ENCODE data around the gene SSUH2.

The SSUH2 gene

DNA sequence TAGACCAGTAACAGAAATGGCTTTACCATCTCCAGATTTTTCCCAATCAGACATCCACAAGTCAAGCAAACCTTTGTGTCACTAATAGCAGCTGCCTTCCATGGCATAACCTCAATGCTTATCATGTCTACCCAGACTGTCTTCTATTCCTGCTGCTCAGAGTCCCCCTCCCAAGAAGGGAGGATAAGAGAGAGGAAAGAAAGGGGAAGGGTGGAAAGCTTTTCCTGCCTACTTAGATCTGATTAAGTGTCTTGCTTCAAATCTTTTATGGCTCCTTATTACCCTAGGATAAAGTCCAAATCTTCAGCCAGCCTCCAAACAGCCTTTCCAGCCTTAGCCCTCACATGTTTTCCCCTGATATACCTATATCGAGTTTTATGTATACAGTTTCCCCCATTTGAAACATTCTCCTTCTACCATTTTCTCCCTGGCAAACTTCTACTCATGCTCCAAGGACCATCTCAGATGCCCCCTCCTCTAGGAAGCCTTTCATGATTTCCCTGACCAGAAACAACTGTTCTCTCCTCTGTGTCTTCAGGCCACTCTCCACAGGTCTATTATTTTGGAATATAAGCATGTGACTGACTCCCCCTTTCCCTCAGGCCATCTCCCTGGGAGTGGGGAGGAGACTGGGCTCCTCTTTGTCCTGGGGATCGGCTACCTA is 7.9 kb upstream of the SSUH2 start:
- no peak overlapping the region for H3K4me3 Mint-ChIP-seq
- H3K9me3 Mint-ChIP-seq: no peaks in the 10 kb centered on the region
- CTCF ChIA-PET: interaction anchor here (0.6 kb wide), 1 partner anchor 393 kb away, joined by 3 read pairs; no protein-coding TSS in a partner anchor
- no peaks in the 10 kb centered on the region for H3K4me1 Mint-ChIP-seq
- peaks cover 9% of the 10 kb centered on the region for H3K27me3 Mint-ChIP-seq
- no peak overlapping the region for H3K27ac Mint-ChIP-seq
- no peak for DNase-seq
- H3K36me3 Mint-ChIP-seq: no peaks in the 10 kb centered on the region

DNA sequence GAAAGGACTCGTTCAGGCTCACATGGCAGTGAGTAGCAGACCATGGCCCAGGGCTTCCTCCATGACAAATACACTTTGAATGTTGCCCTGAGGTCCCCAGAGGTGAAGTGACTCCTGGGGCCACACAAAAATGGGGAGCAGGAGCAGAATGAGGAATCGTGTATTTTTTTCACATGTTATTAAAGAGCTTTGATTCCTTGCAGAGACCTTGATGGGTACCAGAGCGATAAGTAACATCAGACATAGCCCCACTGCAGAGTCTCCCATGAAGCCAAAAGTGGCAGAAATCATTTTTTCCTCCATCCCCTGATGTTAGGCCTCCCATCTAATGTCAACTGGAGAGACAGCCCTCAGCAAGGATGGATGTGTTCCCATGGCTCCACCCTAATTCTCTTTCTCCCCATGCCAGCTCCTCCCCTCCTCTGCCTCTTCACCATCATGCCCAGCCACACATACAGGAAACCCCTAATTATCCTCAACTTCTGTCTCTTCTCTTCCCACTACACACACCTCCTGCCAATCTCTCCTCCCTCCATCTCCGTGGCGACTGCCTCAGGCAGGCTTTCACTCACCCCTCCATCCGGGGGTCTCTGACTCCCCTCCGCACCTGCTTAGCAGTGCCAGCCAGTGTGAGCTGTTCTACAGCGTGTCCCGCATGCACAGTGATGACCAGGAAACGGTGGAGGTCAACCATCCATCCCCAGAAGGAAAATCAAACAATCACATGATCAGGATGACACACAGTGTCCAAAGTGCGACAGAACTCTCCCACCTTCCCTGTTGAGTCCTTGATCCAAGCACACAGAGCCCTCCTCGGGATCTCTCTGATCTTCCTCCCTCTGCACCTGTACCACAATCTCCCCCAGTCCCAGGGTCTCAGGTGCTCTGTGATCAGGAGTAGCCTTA is 7.1 kb upstream of the SSUH2 start:
- no peaks in the 10 kb centered on the region for H3K9me3 Mint-ChIP-seq
- H3K27ac Mint-ChIP-seq: no peak overlapping the region
- H3K36me3 Mint-ChIP-seq: no peaks in the 10 kb centered on the region
- no peak overlapping the region for H3K4me3 Mint-ChIP-seq
- CTCF ChIA-PET: interaction anchor here (0.6 kb wide), 1 partner anchor 393 kb away, joined by 3 read pairs; no protein-coding TSS in a partner anchor
- DNase-seq: no peak
- no peaks in the 10 kb centered on the region for H3K4me1 Mint-ChIP-seq
- peaks cover 6% of the 10 kb centered on the region for H3K27me3 Mint-ChIP-seq

DNA sequence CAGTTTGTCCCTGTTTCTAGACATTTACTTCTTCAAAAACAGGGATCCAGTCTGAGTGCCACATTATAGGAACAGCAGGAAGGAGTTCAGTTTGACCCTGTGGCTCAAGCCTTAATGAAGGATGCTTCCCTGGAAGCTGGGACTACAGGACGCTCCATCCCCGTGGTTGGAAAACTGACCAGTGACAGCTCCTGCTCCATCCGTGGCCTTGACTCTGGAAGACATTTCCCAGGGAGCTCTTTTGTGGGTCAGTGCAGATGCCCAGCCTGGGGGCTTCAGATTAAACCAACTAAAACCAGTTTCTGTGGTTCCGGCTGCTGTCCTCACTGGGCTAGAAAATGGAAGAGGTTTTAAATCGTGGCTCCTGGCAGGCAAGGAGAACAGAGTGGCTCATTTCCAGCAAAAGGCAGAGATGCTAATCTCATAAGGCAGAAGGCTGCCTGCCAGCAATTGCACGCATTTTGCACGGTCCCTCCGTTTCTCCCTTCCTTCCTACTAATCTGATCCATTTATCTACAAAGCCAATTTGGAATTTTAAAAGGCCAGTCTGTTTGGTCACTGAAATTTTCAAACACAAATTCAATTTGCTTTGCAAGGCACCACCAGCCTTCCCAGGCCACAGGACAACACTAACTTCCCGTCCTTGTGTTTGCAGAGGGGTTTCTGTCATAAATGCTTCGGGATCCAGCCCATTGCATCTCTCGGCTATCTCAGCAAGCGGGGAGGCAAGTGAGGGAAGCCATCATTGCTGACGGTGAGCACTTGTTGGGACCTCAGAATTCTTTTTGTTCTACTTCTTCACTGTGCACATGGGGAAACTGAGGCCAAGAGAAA is 6.2 kb upstream of the SSUH2 start:
- DNase-seq: no peak
- Mint-ChIP-seq H3K4me3 (no peak overlapping the region), H3K4me1 (no peaks in the 10 kb centered on the region)

DNA sequence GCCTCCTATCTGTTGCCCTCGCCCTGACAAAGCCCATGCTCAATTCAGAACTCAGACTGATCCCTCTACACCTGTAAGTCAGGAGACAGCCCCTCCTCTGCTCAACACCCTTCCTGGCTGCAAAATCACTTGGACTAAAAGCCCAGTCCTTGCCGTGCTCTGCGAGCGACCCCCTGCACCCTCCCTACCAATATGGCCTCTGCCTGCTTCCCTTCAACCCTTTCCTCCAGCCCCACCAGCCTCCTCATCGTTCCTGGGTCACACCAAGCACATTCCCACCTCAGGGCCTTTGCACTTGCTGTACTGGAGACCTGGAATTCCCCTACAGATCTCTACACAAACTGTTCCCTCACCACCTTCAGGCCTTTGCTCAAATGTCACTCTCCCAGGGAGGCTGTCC is 5.2 kb upstream of the SSUH2 start:
- CTCF ChIA-PET: no interaction called here
- no peak overlapping the region for H3K27ac Mint-ChIP-seq
- DNase-seq: no peak
- H3K9me3 Mint-ChIP-seq: no peaks in the 10 kb centered on the region
- H3K4me3 Mint-ChIP-seq: no peak overlapping the region
- no peaks in the 10 kb centered on the region for H3K4me1 Mint-ChIP-seq
- H3K36me3 Mint-ChIP-seq: no peaks in the 10 kb centered on the region
- peaks cover 7% of the 10 kb centered on the region for H3K27me3 Mint-ChIP-seq

More for the DNA sequence above, 6.2 kb upstream of the SSUH2 start:
- no peak overlapping the region for H3K27ac Mint-ChIP-seq
- peaks cover 6% of the 10 kb centered on the region for H3K27me3 Mint-ChIP-seq
- CTCF ChIA-PET: no interaction called here
- H3K9me3 Mint-ChIP-seq: no peaks in the 10 kb centered on the region
- H3K36me3 Mint-ChIP-seq: no peaks in the 10 kb centered on the region

DNA sequence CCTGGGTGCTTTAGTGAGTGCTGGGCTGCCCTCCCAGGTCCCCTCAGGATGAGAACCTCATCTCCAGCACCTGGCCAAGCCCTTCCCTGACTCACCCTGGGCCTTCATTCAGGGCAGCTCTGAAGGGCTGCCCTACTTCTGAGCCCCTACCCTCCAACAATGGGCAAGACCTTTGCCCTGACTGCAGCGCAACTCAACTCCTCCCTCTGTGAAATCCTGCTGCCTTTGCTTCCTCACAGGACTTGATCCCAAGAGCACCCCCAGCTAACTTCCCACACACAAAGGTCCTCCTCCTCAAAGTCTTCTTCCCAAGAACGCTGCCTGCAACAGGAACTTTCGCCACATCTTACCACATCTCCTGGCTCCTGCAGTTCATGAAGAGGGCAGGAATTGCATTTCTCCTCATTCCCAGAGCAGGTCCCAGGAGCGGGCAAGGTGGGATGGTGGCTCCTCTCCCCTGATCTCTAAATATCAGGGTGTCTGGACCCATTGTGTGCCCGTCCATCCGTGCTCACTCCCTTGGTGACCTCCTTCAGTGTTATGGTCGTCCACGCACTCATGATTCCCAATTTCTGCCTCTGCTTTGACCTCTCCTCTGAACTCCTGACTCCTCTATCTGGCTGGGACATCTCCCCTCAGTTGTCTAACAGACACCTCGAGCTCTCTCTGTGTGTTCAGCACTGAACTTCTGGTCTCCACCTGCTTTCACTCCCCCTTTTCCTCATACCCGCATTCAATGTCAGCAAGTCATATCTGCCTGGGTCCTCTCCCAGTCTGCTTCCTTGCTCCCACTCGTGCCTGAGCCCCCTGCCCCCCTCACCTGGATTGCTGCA is 4.5 kb upstream of the SSUH2 start:
- CTCF ChIA-PET: no interaction called here
- no peak overlapping the region for H3K4me3 Mint-ChIP-seq
- no peaks in the 10 kb centered on the region for H3K9me3 Mint-ChIP-seq
- no peak for DNase-seq
- H3K4me1 Mint-ChIP-seq: no peaks in the 10 kb centered on the region
- H3K36me3 Mint-ChIP-seq: no peaks in the 10 kb centered on the region
- no peak overlapping the region for H3K27ac Mint-ChIP-seq
- H3K27me3 Mint-ChIP-seq: peaks cover 13% of the 10 kb centered on the region

DNA sequence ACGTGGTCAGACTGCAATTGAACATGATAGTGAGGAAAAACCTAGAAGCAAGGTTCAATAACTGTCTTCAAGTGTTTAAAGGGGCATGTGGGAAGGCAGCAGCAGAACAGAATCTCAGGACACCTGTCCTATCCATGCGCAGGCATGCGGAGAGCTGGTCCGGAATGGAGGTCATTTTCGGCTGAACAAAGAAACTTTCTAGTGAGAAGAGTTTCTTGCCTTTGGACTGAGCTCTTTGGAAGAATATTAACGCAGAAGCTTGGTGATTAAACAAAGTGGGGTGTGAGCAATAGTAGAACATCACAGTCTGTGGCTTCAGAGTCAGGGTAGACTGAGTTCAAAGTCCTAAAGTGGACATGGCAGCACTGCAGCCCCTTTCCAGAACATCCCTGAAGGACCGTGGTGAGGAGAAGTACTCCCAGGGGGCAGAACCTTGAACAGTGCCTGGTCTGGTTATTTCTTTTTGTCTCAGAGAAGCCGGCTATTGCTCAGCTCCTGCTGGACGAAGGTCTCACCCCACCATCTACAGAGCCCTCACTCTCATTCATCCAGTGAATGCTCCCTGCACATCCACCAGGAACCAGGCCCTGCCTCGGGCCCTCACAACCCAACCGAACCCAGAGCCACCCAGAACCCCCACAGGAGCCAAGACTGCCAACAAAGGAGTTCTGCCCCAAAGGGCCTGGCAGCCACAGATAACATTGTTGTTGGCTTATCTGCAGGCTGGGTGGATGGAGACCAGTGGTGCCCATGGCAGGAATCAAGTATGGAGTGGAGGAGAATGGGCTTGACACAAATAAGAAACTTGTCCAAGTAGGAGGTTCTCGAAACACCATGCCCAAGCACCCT is 2.8 kb upstream of the SSUH2 start:
- no peak overlapping the region for H3K27ac Mint-ChIP-seq
- H3K9me3 Mint-ChIP-seq: no peaks in the 10 kb centered on the region
- DNase-seq: no peak
- peaks cover 13% of the 10 kb centered on the region for H3K27me3 Mint-ChIP-seq
- no peak overlapping the region for H3K4me3 Mint-ChIP-seq
- CTCF ChIA-PET: no interaction called here
- H3K4me1 Mint-ChIP-seq: no peaks in the 10 kb centered on the region
- H3K36me3 Mint-ChIP-seq: no peaks in the 10 kb centered on the region

DNA sequence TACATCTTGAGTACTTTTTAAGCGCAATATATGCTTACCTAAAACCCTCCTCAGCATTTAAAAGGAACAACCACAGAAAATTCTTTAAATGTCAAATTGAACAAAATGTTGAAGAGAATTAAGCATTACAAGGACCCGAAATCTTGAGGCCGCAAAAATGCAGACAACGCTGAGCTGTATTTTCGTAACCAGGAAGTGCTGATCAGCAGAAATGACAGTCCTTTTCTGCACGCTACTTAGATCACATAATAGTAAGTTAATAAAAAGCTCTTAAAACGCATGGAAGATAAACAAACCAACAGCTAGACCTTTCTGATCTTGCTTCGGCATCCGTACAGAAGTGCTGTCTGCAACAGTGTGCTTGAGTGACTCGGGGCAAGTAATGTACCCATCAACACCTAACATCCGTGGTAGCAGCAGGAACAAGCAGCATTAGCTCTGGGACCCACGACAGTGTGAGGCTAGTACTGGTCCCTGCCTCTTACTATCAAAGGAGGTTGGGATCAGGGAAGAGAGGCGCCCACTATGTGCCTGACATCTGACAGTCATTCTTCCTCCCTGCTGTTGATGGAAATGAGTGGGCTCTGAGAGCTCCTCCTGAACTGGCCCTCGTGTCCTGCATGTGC is 1.8 kb upstream of the SSUH2 start:
- CTCF ChIA-PET: no interaction called here
- no peak for DNase-seq
- Mint-ChIP-seq H3K4me1 (no peaks in the 10 kb centered on the region), H3K27me3 (peaks cover 10% of the 10 kb centered on the region), H3K36me3 (no peaks in the 10 kb centered on the region), H3K27ac (no peak overlapping the region), H3K9me3 (no peaks in the 10 kb centered on the region), H3K4me3 (no peak overlapping the region)

DNA sequence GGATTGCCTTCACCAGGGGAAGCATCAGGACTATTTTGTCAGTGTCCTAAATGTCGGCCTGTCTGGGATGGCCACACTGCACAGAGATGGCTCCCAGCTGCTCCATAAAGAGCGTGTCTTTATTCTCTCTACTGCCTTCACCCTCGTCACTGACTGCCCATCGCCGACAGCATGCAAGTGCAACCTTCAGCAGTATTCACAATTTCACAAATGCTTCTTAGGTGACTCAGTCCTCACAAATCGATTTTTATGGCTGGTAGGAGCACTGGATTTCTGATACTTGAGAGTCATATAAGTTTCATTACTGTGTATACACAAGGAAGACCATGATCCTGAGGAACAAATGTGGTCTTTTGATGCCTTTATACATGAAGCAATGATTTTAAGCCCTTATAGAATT is 1.1 kb upstream of the SSUH2 start:
- H3K4me3 Mint-ChIP-seq: no peak overlapping the region
- DNase-seq: no peak

DNA sequence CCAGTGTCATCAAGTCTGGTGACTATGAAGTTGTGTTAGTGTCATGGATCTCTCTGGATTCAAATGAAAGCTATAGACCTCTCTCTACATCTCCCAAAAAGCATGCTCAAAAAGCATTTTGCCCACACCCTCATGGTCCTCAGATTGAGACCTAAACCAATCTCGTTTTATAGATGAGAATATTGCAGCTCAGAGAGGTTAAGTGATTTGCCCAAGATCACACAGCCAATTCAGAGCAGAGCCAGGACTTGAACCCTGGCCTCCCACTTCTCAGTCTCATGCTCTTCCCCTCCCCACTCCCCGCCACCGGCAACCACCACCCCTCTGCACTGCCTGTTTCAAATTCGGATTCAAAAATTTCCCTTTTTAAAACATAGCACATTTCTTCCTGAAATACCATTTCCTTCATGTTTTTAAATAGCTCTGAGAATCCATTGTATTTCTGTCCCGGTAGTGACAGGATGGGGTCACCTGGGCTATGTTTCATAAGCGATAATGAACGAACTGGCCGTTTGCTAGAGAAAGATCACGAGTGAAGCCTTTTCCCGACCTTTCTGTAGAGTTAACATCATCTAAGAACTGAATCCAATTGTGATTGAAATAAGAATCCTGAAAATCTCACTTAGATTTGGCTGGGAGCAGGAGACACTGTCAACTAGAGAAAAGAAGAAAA is 769 bp downstream of the SSUH2 start:
- Mint-ChIP-seq H3K36me3 (no peaks in the 10 kb centered on the region), H3K27ac (no peak overlapping the region), H3K4me3 (no peak overlapping the region), H3K9me3 (no peaks in the 10 kb centered on the region), H3K4me1 (no peaks in the 10 kb centered on the region), H3K27me3 (peaks cover 7% of the 10 kb centered on the region)
- CTCF ChIA-PET: no interaction called here
- no peak for DNase-seq

More for the DNA sequence above, 1.1 kb upstream of the SSUH2 start:
- CTCF ChIA-PET: interaction anchor here (1.1 kb wide), 1 partner anchor 18 kb away, joined by 3 read pairs; no protein-coding TSS in a partner anchor
- Mint-ChIP-seq H3K4me1 (no peaks in the 10 kb centered on the region), H3K9me3 (no peaks in the 10 kb centered on the region), H3K27ac (no peak overlapping the region), H3K36me3 (no peaks in the 10 kb centered on the region), H3K27me3 (peaks cover 7% of the 10 kb centered on the region)

DNA sequence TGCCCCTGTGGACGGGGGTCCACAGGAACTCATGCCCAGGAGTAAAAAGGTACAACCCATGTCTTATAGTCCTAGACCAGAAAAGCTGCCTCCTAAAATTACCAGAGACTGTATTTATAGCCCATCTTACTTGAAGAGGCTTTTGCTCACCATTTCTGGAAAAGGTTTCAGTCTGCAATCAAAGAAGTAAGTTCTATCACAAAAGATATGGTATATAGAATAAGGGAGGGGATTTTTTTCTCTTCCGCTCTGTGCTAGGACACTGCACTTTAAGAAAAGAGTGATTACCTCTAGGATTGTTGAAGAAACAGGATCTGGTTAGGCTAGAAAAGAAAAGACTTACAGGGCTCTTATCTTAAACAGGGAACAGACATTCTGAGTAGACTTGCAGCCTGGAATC is 2.6 kb downstream of the SSUH2 start:
- no peak overlapping the region for H3K4me3 Mint-ChIP-seq
- no peak overlapping the region for H3K27ac Mint-ChIP-seq
- DNase-seq: no peak
- no peaks in the 10 kb centered on the region for H3K36me3 Mint-ChIP-seq
- CTCF ChIA-PET: no interaction called here
- no peaks in the 10 kb centered on the region for H3K4me1 Mint-ChIP-seq
- H3K9me3 Mint-ChIP-seq: no peaks in the 10 kb centered on the region
- peaks cover 7% of the 10 kb centered on the region for H3K27me3 Mint-ChIP-seq

DNA sequence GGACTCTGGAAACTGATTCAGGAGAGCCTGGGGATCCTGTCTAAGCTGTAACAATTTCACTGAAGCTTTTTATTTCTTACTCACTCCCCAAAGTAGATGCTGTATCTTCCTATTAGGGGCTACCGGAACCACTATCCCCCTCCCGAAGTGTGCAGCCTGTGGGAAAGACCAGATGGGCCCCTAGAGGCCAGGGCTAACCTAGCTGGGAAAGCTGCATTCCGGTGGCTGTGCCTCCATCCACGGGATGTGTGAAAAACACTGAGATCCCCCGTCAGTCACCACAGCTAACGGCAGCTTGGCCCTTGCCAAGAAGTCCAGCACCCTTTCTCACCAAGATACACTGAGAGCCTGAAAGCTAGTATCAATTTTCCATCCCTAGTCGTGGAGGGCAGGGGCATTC is 3.1 kb downstream of the SSUH2 start:
- no peak for DNase-seq
- no peaks in the 10 kb centered on the region for H3K36me3 Mint-ChIP-seq
- CTCF ChIA-PET: no interaction called here
- H3K27me3 Mint-ChIP-seq: peaks cover 7% of the 10 kb centered on the region
- no peaks in the 10 kb centered on the region for H3K4me1 Mint-ChIP-seq
- no peak overlapping the region for H3K4me3 Mint-ChIP-seq
- H3K27ac Mint-ChIP-seq: no peak overlapping the region
- H3K9me3 Mint-ChIP-seq: peaks cover 2% of the 10 kb centered on the region

DNA sequence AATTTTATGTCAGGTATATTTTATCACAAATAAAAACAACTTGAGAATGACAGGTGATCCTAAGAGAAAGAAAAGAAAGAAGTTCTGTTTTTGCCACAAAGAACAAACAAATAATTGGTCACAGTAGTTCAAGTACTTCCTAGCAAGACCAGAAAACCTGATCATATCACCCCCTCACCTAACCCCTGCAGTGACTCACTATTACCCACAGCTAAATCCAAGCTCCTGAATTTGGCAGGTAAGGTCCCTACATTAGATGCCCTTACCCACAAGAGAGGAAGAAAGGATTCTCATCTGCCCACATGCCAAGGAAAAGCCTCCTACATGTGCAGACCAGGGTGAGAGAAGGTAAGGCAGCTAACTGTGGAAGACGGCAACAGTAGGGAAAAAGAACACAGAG is 4.4 kb downstream of the SSUH2 start:
- CTCF ChIA-PET: interaction anchor here (0.6 kb wide), 1 partner anchor 469 kb away, joined by 3 read pairs; no protein-coding TSS in a partner anchor
- DNase-seq: no peak
- H3K27me3 Mint-ChIP-seq: peaks cover 7% of the 10 kb centered on the region
- no peak overlapping the region for H3K4me3 Mint-ChIP-seq
- no peak overlapping the region for H3K27ac Mint-ChIP-seq
- H3K4me1 Mint-ChIP-seq: no peaks in the 10 kb centered on the region
- H3K9me3 Mint-ChIP-seq: peaks cover 4% of the 10 kb centered on the region
- H3K36me3 Mint-ChIP-seq: no peaks in the 10 kb centered on the region

All from activated naive CD4-positive, alpha-beta T cell treated with anti-CD3 and anti-CD28 coated beads, Interleukin-2, amount 10 ng/mL, durations not matched to agents 7 days and 5 days (primary cell).